Neural cell (in vitro differentiated cells): ENCODE data around the gene LRRC1. TPM values are rescaled to one million over a fixed set of nuclear protein-coding genes. Genes with fewer than 3 reads are reported as not detected.

ENCODE experiments used
- H2AFZ ChIP-seq: fragments of 200-600, 300-800 bp; sonication (generic), shearing (Covaris generic); 2 replicates; pipeline ENCODE4 v1.6.0; 2014; ENCODE audit warnings: low read depth, mild to moderate bottlenecking, antibody characterized with exemption, low read length, moderate library complexity
- H3F3A ChIP-seq: fragments of 200-600 bp; shearing (Covaris generic); 2 replicates; pipeline ENCODE4 v1.6.1; 2016; ENCODE audit warnings: mild to moderate bottlenecking, moderate library complexity, mixed read lengths, antibody characterized with exemption, low read length; ENCODE audit not compliant: insufficient read depth, poor library complexity, severe bottlenecking
- H3K27ac ChIP-seq: fragments of 200-600, 300-800 bp; sonication (generic), shearing (Covaris generic); 2 replicates; pipeline ENCODE4 v1.5.1; 2014; ENCODE audit warnings: mild to moderate bottlenecking, low read length, moderate library complexity
- H3K27me3 ChIP-seq: fragments of 300-800, 200-600 bp; sonication (generic), shearing (Covaris generic); 2 replicates; pipeline ENCODE4 v1.6.0; 2014; ENCODE audit warnings: mild to moderate bottlenecking, low read depth, low read length, moderate library complexity; ENCODE audit not compliant: insufficient read depth
- H3K36me3 ChIP-seq: fragments of 300-800, 200-600 bp; sonication (generic), shearing (Covaris generic); 2 replicates; pipeline ENCODE4 v1.5.1; 2014; ENCODE audit warnings: mild to moderate bottlenecking, antibody characterized with exemption, low read length, moderate library complexity; ENCODE audit not compliant: insufficient read depth
- H3K4me2 ChIP-seq: fragments of 300-800, 200-600 bp; sonication (generic), shearing (Covaris generic); 2 replicates; pipeline ENCODE4 v1.6.0; 2014; ENCODE audit warnings: mild to moderate bottlenecking, low read length
- H3K4me3 ChIP-seq: fragments of 300-800, 200-600 bp; sonication (generic), shearing (Covaris generic); 2 replicates; pipeline ENCODE4 v1.5.1; 2014; ENCODE audit warnings: mild to moderate bottlenecking, low read length, moderate library complexity
- H3K79me2 ChIP-seq: fragments of 200-600 bp; shearing (Covaris generic); replicated peaks from 2 replicates; pipeline ENCODE4 v1.6.0; 2014; ENCODE audit warnings: mild to moderate bottlenecking, low read length, moderate library complexity; ENCODE audit not compliant: insufficient read depth
- H3K9ac ChIP-seq: fragments of 300-800, 200-600 bp; sonication (generic), shearing (Covaris generic); 2 replicates; pipeline ENCODE4 v1.6.1; 2016; ENCODE audit warnings: mild to moderate bottlenecking, low read length, mixed read lengths
- H3K9me2 ChIP-seq: fragments of 200-600 bp; shearing (Covaris generic); 2 replicates; pipeline ENCODE4 v1.6.1; 2016; ENCODE audit warnings: mild to moderate bottlenecking, low read length, mixed read lengths; ENCODE audit not compliant: insufficient read depth
- H3K9me3 ChIP-seq: fragments of 200-600, 300-800 bp; sonication (generic), shearing (Covaris generic); 2 replicates; pipeline ENCODE4 v1.6.1; 2016; ENCODE audit warnings: mild to moderate bottlenecking, mixed run types, low read length, moderate library complexity, mixed read lengths
- H4K20me1 ChIP-seq: fragments of 200-600 bp; shearing (Covaris generic); 2 replicates; pipeline ENCODE4 v1.6.1; 2016; ENCODE audit warnings: mild to moderate bottlenecking, mixed run types; ENCODE audit not compliant: insufficient read depth
- CTCF ChIP-seq: fragments of 450-650 bp; IDR thresholded peaks from 2 replicates; pipeline ENCODE4 v1.5.1; 2014; ENCODE audit warnings: antibody characterized with exemption, mild to moderate bottlenecking, moderate library complexity; ENCODE audit not compliant: poor library complexity, severe bottlenecking
- EP300 ChIP-seq: fragments of 450-650 bp; conservative IDR thresholded peaks from 2 replicates; pipeline ENCODE4 v1.6.1; 2014; ENCODE audit warnings: antibody characterized with exemption, mild to moderate bottlenecking, moderate library complexity; ENCODE audit not compliant: poor library complexity, severe bottlenecking
- EZH2 ChIP-seq: fragments of 200-600, 300-800 bp; shearing (Covaris generic), sonication (generic); IDR thresholded peaks from 2 replicates; pipeline ENCODE4 v1.6.1; 2014; ENCODE audit warnings: antibody characterized with exemption, low read length, borderline replicate concordance, mild to moderate bottlenecking; ENCODE audit not compliant: insufficient read depth, poor library complexity, severe bottlenecking
- MXI1 ChIP-seq: fragments of 450-650 bp; conservative IDR thresholded peaks from 2 replicates; pipeline ENCODE4 v1.6.1; 2014; ENCODE audit warnings: antibody characterized with exemption, mild to moderate bottlenecking; ENCODE audit not compliant: poor library complexity, severe bottlenecking
- POLR2AphosphoS5 ChIP-seq: IDR thresholded peaks from 2 replicates; pipeline ENCODE4 v1.6.1; 2012
- RAD21 ChIP-seq: fragments of 450-650 bp; conservative IDR thresholded peaks from 2 replicates; pipeline ENCODE4 v1.6.1; 2014; ENCODE audit warnings: antibody characterized with exemption, mild to moderate bottlenecking, moderate library complexity
- REST ChIP-seq: IDR thresholded peaks from 2 replicates; pipeline ENCODE4 v1.6.1; 2012; ENCODE audit warnings: borderline replicate concordance
- SMC3 ChIP-seq: fragments of 450-650 bp; conservative IDR thresholded peaks from 2 replicates; pipeline ENCODE4 v1.6.1; 2014; ENCODE audit warnings: antibody characterized with exemption, mild to moderate bottlenecking, moderate library complexity; ENCODE audit not compliant: poor library complexity
- TAF1 ChIP-seq: IDR thresholded peaks from 2 replicates; pipeline ENCODE4 v1.6.1; 2012; ENCODE audit warnings: low read depth
- polyA plus RNA-seq: library from polyadenylated mRNA; depleted of rRNA; stranded (reverse); fragments of >200 nt; gene quantifications from 2 replicates; pipeline ENCODE4 v1.2.3, GENCODE V29; 2014

LRRC1 gene
- polyA plus RNA-seq, 1 donor from 2014 or later = 21.2 TPM

DNA sequence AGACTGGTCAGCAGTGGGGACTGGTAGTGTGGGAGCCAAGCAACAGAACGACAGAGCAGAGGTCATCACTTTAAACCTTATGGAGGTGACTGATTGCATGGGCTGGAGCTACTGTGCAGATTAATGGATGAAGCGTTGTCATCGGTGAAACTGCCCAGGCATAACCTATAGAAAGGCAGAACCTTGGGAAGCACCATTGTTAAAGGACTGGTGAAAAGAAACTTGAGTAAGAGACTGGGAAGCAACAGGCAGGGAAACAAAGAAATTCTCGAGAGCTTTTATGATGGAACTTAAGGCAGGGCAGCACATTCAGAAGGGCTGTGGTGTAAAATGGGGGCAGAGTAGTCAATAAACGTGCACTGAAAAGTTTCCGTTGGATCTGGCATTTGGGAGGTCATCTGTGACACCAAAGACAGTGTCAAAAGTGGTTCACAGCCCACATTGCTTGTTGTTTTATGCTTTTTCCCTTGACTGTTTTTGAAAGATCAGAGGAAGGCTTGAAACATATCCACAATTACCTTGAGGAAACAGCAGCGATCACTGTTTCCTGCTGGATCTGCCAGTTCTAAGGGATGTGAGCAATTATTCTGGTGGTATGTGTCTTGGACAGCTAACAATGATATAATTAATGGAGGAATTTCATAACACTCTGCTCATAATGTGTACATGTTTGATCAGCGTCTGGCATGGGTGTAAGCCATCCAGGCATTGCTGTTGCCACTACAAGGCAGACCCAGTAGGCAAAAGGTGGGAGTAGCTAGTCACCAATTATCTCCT, 62.7 kb downstream of the LRRC1 start:
- no peaks in the 10 kb centered on the region for H3K9me3 ChIP-seq
- H3K9ac ChIP-seq = no peak overlapping the region
- H4K20me1 ChIP-seq = no peaks in the 10 kb centered on the region
- H3K4me3 ChIP-seq = no peak overlapping the region
- no peak overlapping the region for H3K27ac ChIP-seq
- no peaks in the 10 kb centered on the region for H3F3A ChIP-seq
- no peaks in the 10 kb centered on the region for H3K27me3 ChIP-seq
- no peak overlapping the region for H3K4me2 ChIP-seq
- H3K36me3 ChIP-seq = no peaks in the 10 kb centered on the region
- H3K9me2 ChIP-seq = no peaks in the 10 kb centered on the region
- TF ChIP-seq EP300 = no peak
- H3K79me2 ChIP-seq = peaks cover 13% of the 10 kb centered on the region
- H2AFZ ChIP-seq = no peak overlapping the region

DNA sequence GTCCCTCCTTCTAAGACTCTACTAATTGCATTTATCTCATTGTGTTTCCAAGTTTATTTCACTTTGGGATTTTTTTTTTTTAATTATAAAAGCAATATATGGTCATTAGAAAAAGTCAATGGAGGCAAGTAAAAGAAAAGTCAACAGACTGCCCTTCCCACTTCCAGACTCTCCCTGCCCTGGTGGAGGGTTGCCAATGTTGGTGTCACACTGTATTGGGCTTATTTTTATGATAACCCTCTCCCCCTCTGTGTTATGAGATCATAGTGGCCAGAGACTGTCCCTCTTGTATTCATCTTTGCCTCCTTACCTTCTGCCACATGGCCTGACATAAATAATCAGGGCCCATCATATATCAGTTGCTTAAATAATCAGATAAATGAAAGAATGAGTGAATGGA, 63.4 kb downstream of the LRRC1 start:
- H3K4me2 ChIP-seq = no peak overlapping the region
- H3K9ac ChIP-seq = no peak overlapping the region
- no peak overlapping the region for H3K27ac ChIP-seq
- no peak overlapping the region for H3K4me3 ChIP-seq
- no peaks in the 10 kb centered on the region for H4K20me1 ChIP-seq
- no peak overlapping the region for H2AFZ ChIP-seq
- TF ChIP-seq MXI1 (no peak), TAF1 (no peak), CTCF (no peak), REST (no peak), SMC3 (no peak), POLR2AphosphoS5 (no peak), RAD21 (no peak), EP300 (no peak), EZH2 (no peak)
- no peaks in the 10 kb centered on the region for H3K27me3 ChIP-seq
- no peaks in the 10 kb centered on the region for H3K9me3 ChIP-seq
- no peaks in the 10 kb centered on the region for H3K36me3 ChIP-seq
- H3K9me2 ChIP-seq = no peaks in the 10 kb centered on the region
- H3K79me2 ChIP-seq = peaks cover 13% of the 10 kb centered on the region
- H3F3A ChIP-seq = no peaks in the 10 kb centered on the region
